H1 (cell line): Measurements from ENCODE around the gene NAA16. TPM values are rescaled to one million over a fixed set of nuclear protein-coding genes. Genes with fewer than 3 reads are reported as not detected.

Experiments
- CTCF ChIA-PET: fragments of 300-600 bp; sonication (Branson Sonifier 250); formaldehyde crosslinking; loops from one replicate; lab custom pipeline; 2021; ENCODE audit not compliant: partially characterized antibody; lab: Charles Lee
- POLR2A ChIA-PET: fragments of 300-600 bp; sonication (Branson Sonifier 250); formaldehyde crosslinking; loops from one replicate; lab custom pipeline; 2021; ENCODE audit warnings: inconsistent platforms; ENCODE audit not compliant: partially characterized antibody; lab: Charles Lee
- DNase-seq, 2 experiments: peaks; one replicate each; pipeline versions ENCODE4 v3.0.0 to v3.0.0-alpha.2; 2010 to 2022; ENCODE audit warnings: low spot score in 2 of 2, low read depth in 1 of 2, mixed read lengths in 1 of 2
- FAIRE-seq: peaks from 2 replicates; lab custom pipeline; 2011; peaks lifted over from hg19 to GRCh38; lab: Jason Lieb, UNC
- H2AFZ ChIP-seq: 2 replicates; pipeline ENCODE4 v1.8.1; 2012; ENCODE audit warnings: low read length, inconsistent platforms
- H2AK5ac ChIP-seq: 2 replicates; pipeline ENCODE4 v1.6.1; 2013; ENCODE audit warnings: low read depth, low read length
- H2BK120ac ChIP-seq: replicated peaks from 2 replicates; pipeline ENCODE3; 2013; ENCODE audit warnings: low read depth, low read length, inconsistent platforms
- H2BK12ac ChIP-seq: 2 replicates; pipeline ENCODE4 v1.6.1; 2013; ENCODE audit warnings: low read depth, low read length
- H2BK15ac ChIP-seq: 2 replicates; pipeline ENCODE4 v1.6.1; 2013; ENCODE audit warnings: low read length
- H2BK20ac ChIP-seq: 2 replicates; pipeline ENCODE4 v1.6.1; 2013; ENCODE audit warnings: low read length
- H2BK5ac ChIP-seq: 2 replicates; pipeline ENCODE4 v1.6.1; 2013; ENCODE audit warnings: low read depth, low read length
- H3K14ac ChIP-seq: 2 replicates; pipeline ENCODE4 v1.6.1; 2013; ENCODE audit warnings: inconsistent platforms; ENCODE audit not compliant: insufficient read length
- H3K18ac ChIP-seq: 2 replicates; pipeline ENCODE4 v1.6.1; 2013; ENCODE audit warnings: low read length; ENCODE audit errors: extremely low read depth
- H3K23ac ChIP-seq: 2 replicates; pipeline ENCODE4 v1.6.1; 2013; ENCODE audit warnings: inconsistent platforms; ENCODE audit not compliant: insufficient read length
- H3K23me2 ChIP-seq: 2 replicates; pipeline ENCODE4 v1.6.1; 2013; ENCODE audit warnings: low read depth, low read length
- H3K27ac ChIP-seq: 2 replicates; pipeline ENCODE4 v1.6.1; 2011; ENCODE audit warnings: low read depth, low read length, inconsistent platforms
- H3K27me3 ChIP-seq, 4 experiments: replicated peaks in 1 of 4; 1 replicate in 1 of 4; 2 replicates in 3 of 4; pipeline versions ENCODE4 v1.6.1 to v1.8.1; 2011 to 2013; ENCODE audit warnings: low read length in 3 of 4, mild to moderate bottlenecking in 3 of 4, inconsistent platforms in 2 of 4, mixed read lengths in 2 of 4, moderate library complexity in 1 of 4; ENCODE audit not compliant: control insufficient read depth in 3 of 4, insufficient read depth in 3 of 4; ENCODE audit errors: extremely low read depth in 1 of 4
- H3K36me3 ChIP-seq, 4 experiments: 2 replicates each; pipeline versions ENCODE4 v1.6.1 to v1.8.1; 2011 to 2013; ENCODE audit warnings: mild to moderate bottlenecking in 4 of 4, low read length in 3 of 4, moderate library complexity in 2 of 4, control low read depth in 1 of 4, inconsistent platforms in 1 of 4; ENCODE audit not compliant: insufficient read depth in 4 of 4, control insufficient read depth in 2 of 4
- H3K4ac ChIP-seq: replicated peaks from 2 replicates; pipeline ENCODE3; 2013; ENCODE audit warnings: low read length, low read depth, mixed read lengths, inconsistent platforms; ENCODE audit not compliant: insufficient read length
- H3K4me1 ChIP-seq, 4 experiments: replicated peaks in 1 of 4; 1 replicate in 1 of 4; 2 replicates in 3 of 4; pipeline versions ENCODE4 v1.6.1 to v1.8.1; 2011 to 2013; ENCODE audit warnings: low read length in 3 of 4, inconsistent platforms in 2 of 4, mixed read lengths in 1 of 4; ENCODE audit not compliant: insufficient read depth in 4 of 4, control insufficient read depth in 3 of 4
- H3K4me2 ChIP-seq, 2 experiments: 2 replicates each; pipeline versions ENCODE4 v1.6.1 to v1.8.1; 2011 to 2013; ENCODE audit warnings: low read depth in 2 of 2, low read length in 2 of 2, control low read depth in 1 of 2, inconsistent platforms in 1 of 2, mild to moderate bottlenecking in 1 of 2; ENCODE audit not compliant: insufficient read depth in 1 of 2
- H3K4me3 ChIP-seq, 4 experiments: fragments of 200-600, 300-600 bp in 1 of 4; sonication (generic), shearing (Covaris generic), sonication (Bioruptor Twin) in 1 of 4; 2 replicates each; pipeline versions ENCODE4 v1.5.1 to v1.8.1; 2011 to 2016; ENCODE audit warnings: low read length in 4 of 4, low read depth in 3 of 4, control low read depth in 2 of 4, inconsistent platforms in 2 of 4, mild to moderate bottlenecking in 2 of 4, mixed read lengths in 1 of 4, moderate library complexity in 1 of 4; ENCODE audit not compliant: insufficient read depth in 2 of 4; ENCODE audit errors: extremely low read depth in 1 of 4
- H3K56ac ChIP-seq: replicated peaks from 2 replicates; pipeline ENCODE3; 2013; ENCODE audit warnings: low read depth, mild to moderate bottlenecking, mixed read lengths, low read length, inconsistent platforms; ENCODE audit not compliant: insufficient read length
- H3K79me1 ChIP-seq: 2 replicates; pipeline ENCODE4 v1.6.1; 2013; ENCODE audit warnings: low read depth, low read length, control low read depth
- H3K79me2 ChIP-seq, 2 experiments: 2 replicates each; pipeline versions ENCODE4 v1.6.1 to v1.8.1; 2012 to 2013; ENCODE audit warnings: low read length in 2 of 2, mild to moderate bottlenecking in 2 of 2, inconsistent platforms in 1 of 2; ENCODE audit not compliant: insufficient read depth in 2 of 2, control insufficient read depth in 1 of 2
- H3K9ac ChIP-seq, 4 experiments: replicated peaks in 1 of 4; 1 replicate in 1 of 4; 2 replicates in 3 of 4; pipeline versions ENCODE4 v1.6.1 to v1.8.1; 2011 to 2013; ENCODE audit warnings: low read depth in 3 of 4, low read length in 3 of 4, control low read depth in 2 of 4, mild to moderate bottlenecking in 2 of 4, moderate library complexity in 2 of 4, inconsistent platforms in 1 of 4; ENCODE audit errors: extremely low read depth in 1 of 4
- H3K9me3 ChIP-seq, 2 experiments: 2 replicates each; pipeline versions ENCODE4 v1.6.1 to v1.8.1; 2012 to 2013; ENCODE audit warnings: mild to moderate bottlenecking in 2 of 2, moderate library complexity in 2 of 2, control low read depth in 1 of 2, inconsistent platforms in 1 of 2, low read depth in 1 of 2, low read length in 1 of 2, mixed read lengths in 1 of 2; ENCODE audit not compliant: insufficient read depth in 2 of 2
- H4K20me1 ChIP-seq, 2 experiments: replicated peaks in 1 of 2; 2 replicates each; pipeline versions ENCODE3 to v1.8.1; 2011 to 2013; ENCODE audit warnings: inconsistent platforms in 2 of 2, low read length in 2 of 2, mild to moderate bottlenecking in 1 of 2; ENCODE audit not compliant: insufficient read depth in 2 of 2, control insufficient read depth in 1 of 2
- H4K5ac ChIP-seq: 2 replicates; pipeline ENCODE4 v1.6.1; 2013; ENCODE audit warnings: low read length, low read depth, mixed read lengths, inconsistent platforms; ENCODE audit not compliant: insufficient read length
- H4K8ac ChIP-seq: 2 replicates; pipeline ENCODE4 v1.8.0; 2013; ENCODE audit warnings: mild to moderate bottlenecking, moderate library complexity, low read length, inconsistent platforms; ENCODE audit not compliant: insufficient read depth; ENCODE audit errors: extremely low read depth
- H4K91ac ChIP-seq: replicated peaks from 2 replicates; pipeline ENCODE3; 2013; ENCODE audit warnings: low read length, mixed read lengths, inconsistent platforms; ENCODE audit not compliant: insufficient read length
- CTCF ChIP-seq, 3 experiments: IDR thresholded peaks; 1 replicate in 2 of 3; 2 replicates in 1 of 3; pipeline versions ENCODE4 v1.5.1 to v1.6.1; 2011; ENCODE audit warnings: low read length in 3 of 3, mild to moderate bottlenecking in 3 of 3, inconsistent platforms in 2 of 3, low read depth in 1 of 3, moderate library complexity in 1 of 3; ENCODE audit not compliant: insufficient read depth in 1 of 3; ENCODE audit errors: control extremely low read depth in 1 of 3
- MAX ChIP-seq: IDR thresholded peaks from 2 replicates; pipeline ENCODE4 v1.6.1; 2012; ENCODE audit warnings: inconsistent platforms
- RAD21 ChIP-seq, 2 experiments: IDR thresholded peaks in 1 of 2; conservative IDR thresholded peaks in 1 of 2; 2 replicates each; pipeline ENCODE4 v1.6.1; 2011; ENCODE audit warnings: low read depth in 2 of 2, low read length in 2 of 2, improper control_type of control experiment in 1 of 2, inconsistent platforms in 1 of 2, mild to moderate bottlenecking in 1 of 2, moderate library complexity in 1 of 2
- WGBS, 2 experiments: shearing (Covaris generic) in 1 of 2; methylation state at CpG; one replicate each; pipeline versions ENCODE4 v1.1.6 to v1.1.7; 2013 to 2015; ENCODE audit warnings: low lambda C conversion rate in 2 of 2, mixed read lengths in 2 of 2, inconsistent platforms in 1 of 2, low coverage in 1 of 2, missing lambda C conversion rate in 1 of 2; ENCODE audit not compliant: insufficient replicate concordance in 2 of 2, insufficient coverage in 1 of 2, insufficient read length in 1 of 2; ENCODE audit errors: extremely low coverage in 1 of 2, missing lambda C conversion rate in 1 of 2; 5-methylcytosine and 5-hydroxymethylcytosine counted together
- polyA plus RNA-seq, 7 experiments: library from polyadenylated mRNA; depleted of rRNA in 3 of 7; stranded (reverse) in 5 of 7; unstranded in 2 of 7; fragments of >200 nt in 5 of 7; fragments of 200-250 nt in 2 of 7; gene quantifications; 1 replicate in 5 of 7; 2 replicates in 1 of 7; 4 replicates in 1 of 7; pipeline versions ENCODE4 v1.2.1 to v1.2.3, GENCODE V29; 2011 to 2013; ENCODE audit warnings: missing spikeins in 2 of 7, mixed read lengths in 2 of 7
- total RNA-seq: library from RNA; stranded (reverse); fragmentation: NEBNext Ultra II Directional; extraction: Animal tissue kit (Norgen Biotek cat#: 25700); gene quantifications from 2 replicates; pipeline ENCODE4 v1.2.1, GENCODE V29; 2021

The NAA16 gene
- total and polyA plus RNA-seq, 2 of the 8 experiments (the other 6 are each of a cell fraction or from before 2014, with no cell fraction given) = 11.4 to 40.0 TPM

GRCh38 chr13:41401366-41401765 lies 90.3 kb downstream of the NAA16 start:
- H4K20me1 ChIP-seq = no peaks in the 10 kb centered on the region
- no peak overlapping the region for H2BK12ac ChIP-seq
- peaks cover 0 to 4% (median 1%) of the 10 kb centered on the region in 4 experiments; a peak in 1 of 7 replicates for H3K4me1 ChIP-seq
- no peak overlapping the region for H2BK20ac ChIP-seq
- no peak for DNase-seq
- TF ChIP-seq RAD21 (IDR thresholded peaks at IDR 0.05 in 1 of 2, conservative IDR thresholded peaks at IDR 0.05 in 1 of 2; ENCODE audit: low read depth in 2 of 2, low read length in 2 of 2) (peak in 1 of 2 experiments; percentile 39; a peak in 2 of 4 replicates), MAX (no peak), CTCF (IDR thresholded peaks at IDR 0.05; ENCODE audit: control extremely low read depth in 1 of 3, insufficient read depth in 1 of 3, low read depth in 1 of 3, low read length in 3 of 3) (peak; percentile 18 to 33 (median 26); a peak in 2 of 4 replicates)
- H3K9ac ChIP-seq = no peak overlapping the region
- H3K4me3 ChIP-seq = no peak overlapping the region
- H4K5ac ChIP-seq = no peak overlapping the region
- no peak overlapping the region for H2BK5ac ChIP-seq
- H3K23me2 ChIP-seq = no peaks in the 10 kb centered on the region
- H3K79me1 ChIP-seq = no peaks in the 10 kb centered on the region
- H3K9me3 ChIP-seq = no peaks in the 10 kb centered on the region
- no peaks in the 10 kb centered on the region for H3K27me3 ChIP-seq
- H3K18ac ChIP-seq = no peak overlapping the region
- no peak overlapping the region for H3K4ac ChIP-seq
- H3K23ac ChIP-seq = no peak overlapping the region
- no peak overlapping the region for H4K91ac ChIP-seq
- 84% methylated on average over 4 of the region's 4 CpGs; no CpG with 5 or more reads in 1 of the 2 experiments for WGBS, 2 experiments
- no peaks in the 10 kb centered on the region for H3K79me2 ChIP-seq
- no peak overlapping the region for H2BK15ac ChIP-seq
- no peak overlapping the region for H3K56ac ChIP-seq
- no peak overlapping the region for H4K8ac ChIP-seq
- POLR2A ChIA-PET = no interaction called here
- no peak overlapping the region for H2AFZ ChIP-seq
- no peak overlapping the region for H3K27ac ChIP-seq
- FAIRE-seq = peak; percentile 42
- H3K4me2 ChIP-seq = no peak overlapping the region
- no peak overlapping the region for H3K14ac ChIP-seq
- H2BK120ac ChIP-seq = no peak overlapping the region
- CTCF ChIA-PET = interaction anchor here (0.9 to 2.1 kb wide), 2 partner anchors 11 to 256 kb away, joined by 6 to 7 read pairs; no protein-coding TSS in a partner anchor
- no peaks in the 10 kb centered on the region for H3K36me3 ChIP-seq
- no peak overlapping the region for H2AK5ac ChIP-seq
